ENCODE results near the gene CA14. TPM values are rescaled to one million over a fixed set of nuclear protein-coding genes. Genes with fewer than 3 reads are reported as not detected.
A peak's percentile ranks its signal among the peaks of the same experiment; 100 is the strongest.
"Not testable (repeated sequence)": the region's sequence is repeated elsewhere in the genome, so short reads cannot be mapped to it uniquely, and the experiment has no call there.

The CA14 gene
- total RNA-seq, 1 donor from 2014 or later: not detected

GRCh38 chr1:150235852-150236613, 21.5 kb upstream of the CA14 start, which contains the start of gene ANP32E:
ANP32E (minus strand) TSS chr1:150236112; CDS start chr1:150235786, 326 bp downstream.
- ATAC-seq (ENCODE audit: low read depth) (peak; percentile 88), DNase-seq (peak; percentile 82)
- TF ChIP-seq, protein P1, sequence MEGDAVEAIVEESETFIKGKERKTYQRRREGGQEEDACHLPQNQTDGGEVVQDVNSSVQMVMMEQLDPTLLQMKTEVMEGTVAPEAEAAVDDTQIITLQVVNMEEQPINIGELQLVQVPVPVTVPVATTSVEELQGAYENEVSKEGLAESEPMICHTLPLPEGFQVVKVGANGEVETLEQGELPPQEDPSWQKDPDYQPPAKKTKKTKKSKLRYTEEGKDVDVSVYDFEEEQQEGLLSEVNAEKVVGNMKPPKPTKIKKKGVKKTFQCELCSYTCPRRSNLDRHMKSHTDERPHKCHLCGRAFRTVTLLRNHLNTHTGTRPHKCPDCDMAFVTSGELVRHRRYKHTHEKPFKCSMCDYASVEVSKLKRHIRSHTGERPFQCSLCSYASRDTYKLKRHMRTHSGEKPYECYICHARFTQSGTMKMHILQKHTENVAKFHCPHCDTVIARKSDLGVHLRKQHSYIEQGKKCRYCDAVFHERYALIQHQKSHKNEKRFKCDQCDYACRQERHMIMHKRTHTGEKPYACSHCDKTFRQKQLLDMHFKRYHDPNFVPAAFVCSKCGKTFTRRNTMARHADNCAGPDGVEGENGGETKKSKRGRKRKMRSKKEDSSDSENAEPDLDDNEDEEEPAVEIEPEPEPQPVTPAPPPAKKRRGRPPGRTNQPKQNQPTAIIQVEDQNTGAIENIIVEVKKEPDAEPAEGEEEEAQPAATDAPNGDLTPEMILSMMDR (IDR thresholded peaks at IDR 0.05): no peak
- intact Hi-C loops (cut with micrococcal nuclease): loop anchor here (1.0 to 10.0 kb wide), 6 partner anchors 23 to 739 kb away; partner anchors contain the start of genes APH1A, CERS2, CIART and RPRD2
- Mint-ChIP-seq H3K27me3 (peaks cover 2% of the 10 kb centered on the region), H3K9me3 (no peaks in the 10 kb centered on the region), H3K36me3 (ENCODE audit: low read depth) (peaks cover 6% of the 10 kb centered on the region), H3K27ac (no peak within 1 kb of the TSS), H3K4me1 (peaks cover 22% of the 10 kb centered on the region), H3K4me3 (no peak within 1 kb of the TSS)
- POLR2A ChIA-PET: interaction anchor here (0.6 to 1.5 kb wide), 18 partner anchors 11 to 1303 kb away, joined by 3 to 23 read pairs (median 4); partner anchors contain the start of genes APH1A, RPRD2, TARS2 and VPS45
- CTCF ChIA-PET: interaction anchor here (1.1 to 1.4 kb wide), 2 partner anchors 13 to 20 kb away, joined by 3 to 4 read pairs; no protein-coding TSS in a partner anchor

- H3K27ac Mint-ChIP-seq: no peak overlapping the region
- peaks cover 2% of the 10 kb centered on the region for H3K27me3 Mint-ChIP-seq
- ATAC-seq (ENCODE audit: low read depth): no peak
- DNase-seq: no peak
- no peak overlapping the region for H3K4me3 Mint-ChIP-seq
- TF ChIP-seq, protein P1 (IDR thresholded peaks at IDR 0.05): no peak
- H3K36me3 Mint-ChIP-seq (ENCODE audit: low read depth): peaks cover 6% of the 10 kb centered on the region
- peaks cover 22% of the 10 kb centered on the region for H3K4me1 Mint-ChIP-seq
- ChIA-PET POLR2A (interaction anchor here (0.6 kb wide), 1 partner anchor 227 kb away, joined by 13 read pairs; no protein-coding TSS in a partner anchor), CTCF (interaction anchor here (1.4 kb wide), 1 partner anchor 19 kb away, joined by 4 read pairs; no protein-coding TSS in a partner anchor)
- no peaks in the 10 kb centered on the region for H3K9me3 Mint-ChIP-seq
- intact Hi-C loops (cut with micrococcal nuclease): loop anchor here (1.0 to 10.0 kb wide), 5 partner anchors 23 to 738 kb away; partner anchors contain the start of genes APH1A, CERS2, CIART and RPRD2
Measured at GRCh38 chr1:150236614-150237100, 20.9 kb upstream of the CA14 start.

GRCh38 chr1:150237176-150237575, 20.4 kb upstream of the CA14 start:
- H3K27ac Mint-ChIP-seq; ATAC-seq (ENCODE audit: low read depth); H3K9me3 Mint-ChIP-seq; DNase-seq; H3K27me3 Mint-ChIP-seq; H3K4me3 Mint-ChIP-seq; H3K36me3 Mint-ChIP-seq (ENCODE audit: low read depth); POLR2A ChIA-PET: not testable (repeated sequence)
- intact Hi-C loops (cut with micrococcal nuclease): loop anchor here (10.0 kb wide), 1 partner anchor 738 kb away; the partner anchor contains the start of gene CERS2
- CTCF ChIA-PET: interaction anchor here (1.4 kb wide), 1 partner anchor 19 kb away, joined by 4 read pairs; no protein-coding TSS in a partner anchor
- peaks cover 22% of the 10 kb centered on the region for H3K4me1 Mint-ChIP-seq

DNA sequence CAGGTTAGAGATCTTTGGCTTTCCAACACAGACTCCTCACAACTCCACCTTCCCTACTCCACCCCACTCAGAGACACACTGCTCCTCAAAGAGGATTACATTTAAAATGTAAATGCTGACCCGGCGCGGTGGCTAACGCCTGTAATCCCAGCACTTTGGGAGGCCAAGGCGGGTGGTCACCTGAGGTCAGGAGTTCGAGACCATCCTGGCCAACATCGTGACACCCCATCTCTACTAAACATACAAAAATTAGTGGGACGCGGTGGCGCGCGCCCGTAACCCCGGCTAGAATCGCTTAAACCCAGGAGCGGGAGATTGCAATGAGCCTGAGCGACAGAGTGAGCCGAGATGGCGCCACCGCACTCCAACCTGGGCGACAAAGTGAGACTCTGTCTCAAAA, 19.8 kb upstream of the CA14 start:
- Mint-ChIP-seq H3K36me3 (ENCODE audit: low read depth) (peaks cover 6% of the 10 kb centered on the region), H3K9me3 (no peaks in the 10 kb centered on the region), H3K4me1 (peaks cover 20% of the 10 kb centered on the region), H3K4me3 (peak overlapping the region; percentile 19), H3K27ac (no peak overlapping the region), H3K27me3 (peaks cover 2% of the 10 kb centered on the region)
- no peak for DNase-seq
- POLR2A ChIA-PET: no interaction called here
- TF ChIP-seq, protein P1 (IDR thresholded peaks at IDR 0.05): no peak
- intact Hi-C loops (cut with micrococcal nuclease): loop anchor here (10.0 kb wide), 1 partner anchor 737 kb away; the partner anchor contains the start of gene CERS2
- ATAC-seq (ENCODE audit: low read depth): no peak
- CTCF ChIA-PET: no interaction called here

DNA sequence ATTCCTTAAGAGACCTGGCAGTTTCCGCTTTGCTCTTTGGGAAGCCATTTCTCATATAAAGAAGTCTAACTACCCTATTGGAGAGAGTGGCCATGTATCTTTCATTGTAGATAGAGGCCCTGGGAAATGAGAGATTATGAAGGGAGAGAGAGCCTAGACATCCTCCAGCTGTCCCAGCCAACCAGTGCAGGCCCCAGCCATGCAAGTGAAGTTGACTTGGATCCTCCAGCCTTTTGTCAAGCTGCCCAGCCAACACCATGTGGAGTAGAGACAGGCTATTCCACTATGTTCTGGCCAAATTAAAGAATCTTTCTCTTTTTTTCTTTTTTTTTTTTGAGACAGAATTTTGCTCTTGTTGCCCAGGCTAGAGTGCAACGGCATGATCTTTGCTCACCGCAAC, 14.6 kb upstream of the CA14 start:
- Mint-ChIP-seq H3K36me3 (ENCODE audit: low read depth) (no peaks in the 10 kb centered on the region), H3K4me1 (no peaks in the 10 kb centered on the region), H3K9me3 (no peaks in the 10 kb centered on the region), H3K27me3 (peaks cover 1% of the 10 kb centered on the region), H3K27ac (no peak overlapping the region), H3K4me3 (no peak overlapping the region)
- ChIA-PET POLR2A (no interaction called here), CTCF (no interaction called here)
- TF ChIP-seq, protein P1 (IDR thresholded peaks at IDR 0.05): no peak
- no peak for DNase-seq
- ATAC-seq (ENCODE audit: low read depth): no peak
- intact Hi-C loops (cut with micrococcal nuclease): no loop called here

All from activated B cell treated with CpG ODN at 0.5 μM for 24 hours (primary cell).